CD4-positive, alpha-beta T cell treated with Interleukin-6 at 100 ng/mL for 8 hours (primary cell): ENCODE results near the gene INPP4A.

Experiments
- DNase-seq: peaks from one replicate; pipeline ENCODE4 v3.0.0-alpha.2; 2020; ENCODE audit warnings: mixed read lengths, low spot score

Gene INPP4A

GRCh38 chr2:98476192-98476868, 31.7 kb downstream of the INPP4A start:
- DNase-seq, result no peak

GRCh38 chr2:98477036-98477435, 32.4 kb downstream of the INPP4A start:
- DNase-seq, result no peak

- no peak for DNase-seq
These were observed 32.8 kb downstream of the INPP4A start for GRCh38 chr2:98477506-98477905.

GRCh38 chr2:98478088-98478551, 33.5 kb downstream of the INPP4A start:
- DNase-seq, result no peak

- DNase-seq, result peak; percentile 50
These were observed 34.2 kb downstream of the INPP4A start for GRCh38 chr2:98478907-98479306.

- DNase-seq, result no peak
These were observed 34.7 kb downstream of the INPP4A start for GRCh38 chr2:98479371-98479770.

- DNase-seq, result no peak
These were observed 35.4 kb downstream of the INPP4A start for GRCh38 chr2:98479959-98480524.

GRCh38 chr2:98480598-98480997, 35.9 kb downstream of the INPP4A start:
- no peak for DNase-seq

GRCh38 chr2:98482362-98482761, 37.7 kb downstream of the INPP4A start:
- no peak for DNase-seq

GRCh38 chr2:98483257-98483861, 38.7 kb downstream of the INPP4A start:
- no peak for DNase-seq

- no peak for DNase-seq
These were observed 39.5 kb downstream of the INPP4A start for GRCh38 chr2:98484121-98484557.

- peak; percentile 33 for DNase-seq
These were observed 40.2 kb downstream of the INPP4A start for GRCh38 chr2:98484652-98485452.

GRCh38 chr2:98485453-98485755, 40.7 kb downstream of the INPP4A start:
- no peak for DNase-seq

- DNase-seq, result no peak
These were observed 41.8 kb downstream of the INPP4A start for GRCh38 chr2:98486374-98486981.

GRCh38 chr2:98487101-98487805, 42.6 kb downstream of the INPP4A start:
- DNase-seq, result no peak

- DNase-seq, result peak; percentile 53
These were observed 43.1 kb downstream of the INPP4A start for GRCh38 chr2:98487806-98488189.

GRCh38 chr2:98488252-98488651, 43.6 kb downstream of the INPP4A start:
- DNase-seq, result no peak

- no peak for DNase-seq
These were observed 44.8 kb downstream of the INPP4A start for GRCh38 chr2:98489486-98489885.

GRCh38 chr2:98489971-98490962, 45.6 kb downstream of the INPP4A start:
- DNase-seq, result no peak

- no peak for DNase-seq
These were observed 47.8 kb downstream of the INPP4A start for GRCh38 chr2:98492441-98492840.
